GM19438 (cell line): ENCODE measurements around the gene ARHGAP20.

ENCODE experiments used
- ATAC-seq: cut with Tn5 transposase; IDR thresholded peaks from one replicate; pipeline ENCODE4 v1.9.1; 2021; ENCODE audit warnings: low read depth; ENCODE audit not compliant: unreplicated experiment

The ARHGAP20 gene

GRCh38 chr11:110530900-110531741, 181.1 kb downstream of the ARHGAP20 start:
- no peak for ATAC-seq

- ATAC-seq, result no peak
These were observed 183.2 kb downstream of the ARHGAP20 start for GRCh38 chr11:110529043-110529442.

- no peak for ATAC-seq
These were observed 185.1 kb downstream of the ARHGAP20 start for GRCh38 chr11:110527146-110527545.
